GM12873 (cell line): Measurements from ENCODE around the gene SLAMF7.

Experiments used
- CTCF ChIP-seq: IDR thresholded peaks from 2 replicates; pipeline ENCODE4 v1.5.1; 2012; ENCODE audit warnings: low read depth, mild to moderate bottlenecking, moderate library complexity, low read length, control low read depth; ENCODE audit not compliant: insufficient read depth; ENCODE audit errors: missing control alignments

Gene SLAMF7

GRCh38 chr1:160797271-160797709, 58.2 kb downstream of the SLAMF7 start:
- no peak for TF ChIP-seq CTCF

GRCh38 chr1:160797861-160798273, 58.8 kb downstream of the SLAMF7 start:
- no peak for TF ChIP-seq CTCF

- TF ChIP-seq CTCF: no peak
Observed at GRCh38 chr1:160798439-160798838, 59.4 kb downstream of the SLAMF7 start.

GRCh38 chr1:160799641-160800040, 60.6 kb downstream of the SLAMF7 start:
- no peak for TF ChIP-seq CTCF

GRCh38 chr1:160800142-160800541, 61.1 kb downstream of the SLAMF7 start:
- no peak for TF ChIP-seq CTCF

- TF ChIP-seq CTCF: no peak
Observed at GRCh38 chr1:160800645-160801408, 61.8 kb downstream of the SLAMF7 start.

- no peak for TF ChIP-seq CTCF
Observed at GRCh38 chr1:160801836-160802580, 63.0 kb downstream of the SLAMF7 start.
